ENCODE results near the gene FHDC1.
A peak's percentile ranks its signal among the peaks of the same experiment; 100 is the strongest.

FHDC1 gene

DNA sequence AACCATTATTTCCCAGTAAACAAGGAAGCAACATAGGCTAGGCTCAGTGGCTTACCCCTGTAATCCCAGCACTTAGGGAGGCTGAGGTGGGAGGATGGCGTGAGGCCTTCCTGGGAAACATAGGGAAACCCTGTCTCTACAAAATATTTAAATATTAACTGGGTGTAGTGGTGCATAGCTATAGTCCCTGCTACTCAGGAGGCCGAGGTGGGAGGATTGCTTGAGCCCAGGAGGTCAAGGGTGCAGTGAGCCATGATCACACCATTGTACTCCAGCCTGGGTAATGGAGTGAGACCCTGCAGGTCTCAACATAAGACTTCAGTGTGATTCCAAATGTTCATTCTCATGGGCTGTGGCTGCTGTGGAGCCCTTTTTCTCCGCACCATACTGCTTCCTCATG is 34.9 kb downstream of the FHDC1 start:
- Histone ChIP-seq H3K79me1 (replicated peaks; ENCODE audit: low read length, poor library complexity, severe bottlenecking) (peaks cover 3% of the 10 kb centered on the region), H2BK12ac (ENCODE audit: low read length in 2 of 2) (no peak overlapping the region), H3K23ac (ENCODE audit: low read length in 2 of 2) (no peak overlapping the region), H3K9me3 (ENCODE audit: control insufficient read depth, low read length) (no peaks in the 10 kb centered on the region), H4K8ac (ENCODE audit: low read length) (no peak overlapping the region), H2BK15ac (ENCODE audit: low read depth, poor library complexity, severe bottlenecking) (no peak overlapping the region), H3K4me1 (ENCODE audit: control insufficient read depth, insufficient read depth, low read depth, low read length) (peaks cover 35% of the 10 kb centered on the region), H2AFZ (ENCODE audit: low read depth, low read length) (no peak overlapping the region), H3K4me2 (ENCODE audit: low read length, poor library complexity, severe bottlenecking) (no peak overlapping the region), H4K91ac (ENCODE audit: low read length) (no peak overlapping the region), H3K9ac (ENCODE audit: low read length) (no peak overlapping the region), H3K4ac (ENCODE audit: low read depth in 1 of 2, low read length in 2 of 2) (no peak overlapping the region), H3K14ac (ENCODE audit: low read length in 2 of 2) (no peak overlapping the region), H3K4me3 (ENCODE audit: insufficient read depth in 1 of 2, low read depth in 1 of 2, low read length in 2 of 2) (no peak overlapping the region), H3K27ac (ENCODE audit: low read length, poor library complexity, severe bottlenecking) (peak overlapping the region; percentile 96), H2BK120ac (ENCODE audit: low read depth, low read length) (no peak overlapping the region), H2BK5ac (ENCODE audit: low read depth, low read length, poor library complexity, severe bottlenecking) (peak overlapping the region; percentile 73), H3K36me3 (ENCODE audit: control insufficient read depth in 1 of 2, insufficient read depth in 2 of 2, low read depth in 1 of 2, low read length in 2 of 2) (peaks cover 0 to 34% of the 10 kb centered on the region in 2 experiments), H2AK5ac (ENCODE audit: low read length, severe bottlenecking) (peak overlapping the region; percentile 99), H3K27me3 (ENCODE audit: control insufficient read depth in 1 of 2, insufficient read depth in 1 of 2, low read length in 2 of 2) (no peaks in the 10 kb centered on the region), H3K18ac (ENCODE audit: low read depth in 1 of 2, low read length in 2 of 2) (no peak overlapping the region)
- WGBS: 81% methylated on average over 2 of the region's 3 CpGs
- DNase-seq: no peak

DNA sequence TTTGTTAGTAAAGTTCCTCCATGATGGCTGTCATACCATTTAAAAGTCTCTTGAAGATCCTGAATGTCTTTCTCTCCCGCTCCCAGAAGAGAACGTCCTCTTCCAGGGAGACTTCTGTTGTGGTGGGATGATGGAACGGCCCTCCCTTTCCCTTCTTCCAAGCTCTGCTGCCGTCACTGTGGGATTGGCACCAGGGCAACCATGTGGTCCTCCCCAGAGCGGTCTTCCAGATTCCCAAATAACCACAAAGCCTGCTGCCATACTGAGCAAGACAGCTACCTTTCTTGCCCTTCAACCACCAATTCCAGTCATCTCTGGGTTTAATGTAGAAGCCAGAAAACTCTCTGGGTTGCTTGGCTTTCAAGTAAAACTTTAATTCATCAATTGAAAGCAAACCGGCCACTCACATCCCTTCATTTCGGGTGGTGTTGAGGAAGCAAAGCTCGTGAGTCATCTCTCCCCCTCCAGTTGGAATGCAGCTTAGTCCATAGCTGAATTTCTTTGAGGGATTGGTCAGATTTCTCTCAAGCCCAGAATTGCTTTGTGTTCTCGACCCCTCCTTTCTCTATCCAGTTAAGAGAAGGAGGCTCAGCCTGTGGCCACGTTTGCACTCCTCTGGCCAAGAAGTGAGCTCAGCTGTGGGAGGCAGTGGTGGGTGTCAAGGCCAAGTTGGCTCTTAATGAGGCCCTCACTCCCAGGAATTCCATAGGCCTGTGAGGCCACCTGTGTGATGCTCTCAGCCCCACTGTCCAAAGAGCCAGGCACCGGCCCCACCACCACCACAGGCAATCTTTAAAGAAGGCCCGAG is 36.9 kb downstream of the FHDC1 start:
- peak overlapping the region in 1 of 2 experiments; percentile 49 for H3K4me3 ChIP-seq (ENCODE audit: insufficient read depth in 1 of 2, low read depth in 1 of 2, low read length in 2 of 2)
- no peak overlapping the region for H2BK15ac ChIP-seq (ENCODE audit: low read depth, poor library complexity, severe bottlenecking)
- H2BK12ac ChIP-seq (ENCODE audit: low read length in 2 of 2): no peak overlapping the region
- no peak overlapping the region for H3K14ac ChIP-seq (ENCODE audit: low read length in 2 of 2)
- H2AK5ac ChIP-seq (ENCODE audit: low read length, severe bottlenecking): peak overlapping the region; percentile 99
- no peak overlapping the region for H3K23ac ChIP-seq (ENCODE audit: low read length in 2 of 2)
- peak overlapping the region; percentile 98 for H3K27ac ChIP-seq (ENCODE audit: low read length, poor library complexity, severe bottlenecking)
- peaks cover 0 to 45% of the 10 kb centered on the region in 2 experiments for H3K36me3 ChIP-seq (ENCODE audit: control insufficient read depth in 1 of 2, insufficient read depth in 2 of 2, low read depth in 1 of 2, low read length in 2 of 2)
- no peak overlapping the region for H2AFZ ChIP-seq (ENCODE audit: low read depth, low read length)
- H3K79me1 ChIP-seq (replicated peaks; ENCODE audit: low read length, poor library complexity, severe bottlenecking): peaks cover 6% of the 10 kb centered on the region
- peaks cover 0 to 5% of the 10 kb centered on the region in 2 experiments for H3K27me3 ChIP-seq (ENCODE audit: control insufficient read depth in 1 of 2, insufficient read depth in 1 of 2, low read length in 2 of 2)
- peak; percentile 45 for DNase-seq
- H4K8ac ChIP-seq (ENCODE audit: low read length): no peak overlapping the region
- peaks cover 33% of the 10 kb centered on the region for H3K4me1 ChIP-seq (ENCODE audit: control insufficient read depth, insufficient read depth, low read depth, low read length)
- H3K18ac ChIP-seq (ENCODE audit: low read depth in 1 of 2, low read length in 2 of 2): no peak overlapping the region
- H2BK120ac ChIP-seq (ENCODE audit: low read depth, low read length): no peak overlapping the region
- H3K4ac ChIP-seq (ENCODE audit: low read depth in 1 of 2, low read length in 2 of 2): no peak overlapping the region
- no peaks in the 10 kb centered on the region for H3K9me3 ChIP-seq (ENCODE audit: control insufficient read depth, low read length)
- no peak overlapping the region for H3K4me2 ChIP-seq (ENCODE audit: low read length, poor library complexity, severe bottlenecking)
- H2BK5ac ChIP-seq (ENCODE audit: low read depth, low read length, poor library complexity, severe bottlenecking): peak overlapping the region; percentile 77
- 72% methylated on average over 10 of the region's 12 CpGs for WGBS
- no peak overlapping the region for H4K91ac ChIP-seq (ENCODE audit: low read length)
- peak overlapping the region; percentile 63 for H3K9ac ChIP-seq (ENCODE audit: low read length)

DNA sequence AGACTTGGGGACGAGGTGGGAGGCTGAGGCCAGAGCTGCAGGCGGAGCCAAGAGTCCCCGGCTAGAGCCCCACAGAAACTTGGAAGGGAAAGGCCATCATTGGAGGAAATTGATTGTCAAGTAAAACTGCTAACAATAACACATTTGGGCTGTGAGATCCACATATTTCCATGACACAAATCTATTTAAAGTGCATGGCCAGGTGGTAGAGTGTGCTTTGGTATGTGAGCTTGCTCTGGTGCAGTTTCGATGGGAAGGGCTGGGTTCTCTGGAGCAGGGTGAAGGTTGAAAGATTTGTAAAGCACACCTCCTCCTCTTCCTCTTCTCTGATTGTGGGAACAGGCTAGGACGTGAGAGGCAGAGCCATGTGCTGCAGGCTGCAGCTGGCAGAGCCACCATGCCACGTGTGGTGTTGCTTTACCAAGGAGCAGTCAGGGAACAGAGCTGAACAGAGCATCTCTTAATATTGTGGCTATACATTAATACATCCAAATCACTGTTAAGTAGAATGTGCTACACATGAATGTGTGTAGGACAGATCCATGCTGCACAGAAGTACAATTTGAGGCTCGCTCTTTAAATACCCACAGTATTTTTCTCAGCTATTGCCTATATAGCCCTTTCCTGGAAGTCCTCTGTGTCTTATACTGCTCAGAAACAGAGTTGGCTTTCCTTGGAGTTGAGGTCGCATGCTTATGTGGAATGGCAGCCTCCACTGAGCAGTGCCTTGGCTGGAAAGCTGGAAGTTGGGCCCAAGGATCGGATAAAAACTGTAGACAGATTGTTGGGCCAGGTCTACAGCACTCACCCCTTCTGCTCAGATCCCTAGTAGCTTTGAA is 37.7 kb downstream of the FHDC1 start:
- no peak overlapping the region for H2BK12ac ChIP-seq (ENCODE audit: low read length in 2 of 2)
- no peaks in the 10 kb centered on the region for H3K9me3 ChIP-seq (ENCODE audit: control insufficient read depth, low read length)
- H3K27ac ChIP-seq (ENCODE audit: low read length, poor library complexity, severe bottlenecking): peak overlapping the region; percentile 98
- H3K4me2 ChIP-seq (ENCODE audit: low read length, poor library complexity, severe bottlenecking): no peak overlapping the region
- peaks cover 0 to 40% of the 10 kb centered on the region in 2 experiments for H3K36me3 ChIP-seq (ENCODE audit: control insufficient read depth in 1 of 2, insufficient read depth in 2 of 2, low read depth in 1 of 2, low read length in 2 of 2)
- peak overlapping the region in 1 of 2 experiments; percentile 93 for H3K14ac ChIP-seq (ENCODE audit: low read length in 2 of 2)
- peak overlapping the region; percentile 77 for H2BK5ac ChIP-seq (ENCODE audit: low read depth, low read length, poor library complexity, severe bottlenecking)
- peaks cover 0 to 5% of the 10 kb centered on the region in 2 experiments for H3K27me3 ChIP-seq (ENCODE audit: control insufficient read depth in 1 of 2, insufficient read depth in 1 of 2, low read length in 2 of 2)
- H3K4ac ChIP-seq (ENCODE audit: low read depth in 1 of 2, low read length in 2 of 2): no peak overlapping the region
- no peak overlapping the region for H3K23ac ChIP-seq (ENCODE audit: low read length in 2 of 2)
- H4K8ac ChIP-seq (ENCODE audit: low read length): no peak overlapping the region
- H4K91ac ChIP-seq (ENCODE audit: low read length): no peak overlapping the region
- WGBS: 92% methylated on average over 7 of the region's 9 CpGs
- no peak overlapping the region for H3K18ac ChIP-seq (ENCODE audit: low read depth in 1 of 2, low read length in 2 of 2)
- no peak for DNase-seq
- no peak overlapping the region for H2AFZ ChIP-seq (ENCODE audit: low read depth, low read length)
- no peak overlapping the region for H2BK120ac ChIP-seq (ENCODE audit: low read depth, low read length)
- H3K9ac ChIP-seq (ENCODE audit: low read length): peak overlapping the region; percentile 63
- peaks cover 6% of the 10 kb centered on the region for H3K79me1 ChIP-seq (replicated peaks; ENCODE audit: low read length, poor library complexity, severe bottlenecking)
- H3K4me3 ChIP-seq (ENCODE audit: insufficient read depth in 1 of 2, low read depth in 1 of 2, low read length in 2 of 2): no peak overlapping the region
- H2AK5ac ChIP-seq (ENCODE audit: low read length, severe bottlenecking): peak overlapping the region; percentile 99
- peaks cover 32% of the 10 kb centered on the region for H3K4me1 ChIP-seq (ENCODE audit: control insufficient read depth, insufficient read depth, low read depth, low read length)
- H2BK15ac ChIP-seq (ENCODE audit: low read depth, poor library complexity, severe bottlenecking): no peak overlapping the region
